ENCODE data around the gene GREB1. TPM values are rescaled to one million over a fixed set of nuclear protein-coding genes. Genes with fewer than 3 reads are reported as not detected.
A peak's percentile ranks its signal among the peaks of the same experiment; 100 is the strongest.

Gene GREB1
- total RNA-seq, 1 donor from 2014 or later: 82.5 TPM

DNA sequence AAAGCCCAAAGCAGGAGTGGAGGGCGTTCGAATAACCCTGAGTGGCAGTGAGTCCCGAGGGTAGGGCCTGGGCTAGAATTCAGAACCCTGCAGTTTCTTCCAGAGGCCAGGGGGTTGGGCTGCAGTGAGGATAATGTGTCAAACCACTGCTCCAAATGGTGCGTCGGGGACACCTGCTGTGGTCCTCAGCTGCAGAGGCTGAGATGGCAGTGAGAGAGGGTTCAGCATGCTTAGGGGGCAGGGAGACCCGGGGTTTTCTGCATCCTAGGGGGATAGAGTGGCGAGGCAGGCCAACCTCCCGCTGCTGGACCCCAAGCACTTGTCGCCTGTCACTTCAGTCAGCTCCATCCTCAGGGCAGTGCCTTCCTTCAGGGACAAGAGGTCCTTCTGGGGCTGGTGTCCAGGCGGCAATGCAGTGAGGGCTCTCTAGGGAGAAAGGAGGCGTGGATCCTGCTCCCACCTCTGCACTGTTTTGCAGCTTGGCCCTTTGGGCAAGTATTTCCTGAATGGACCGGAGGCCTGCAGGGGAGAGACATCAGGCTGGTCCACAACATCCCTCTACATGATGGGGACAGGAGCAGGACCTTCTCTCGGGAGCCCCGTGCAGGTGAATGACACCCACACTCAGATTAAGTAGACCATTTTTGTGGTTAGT lies 144.6 kb downstream of the GREB1 start:
- DNase-seq (ENCODE audit: low spot score, unreplicated experiment): no peak
- TF ChIP-seq, protein P1, sequence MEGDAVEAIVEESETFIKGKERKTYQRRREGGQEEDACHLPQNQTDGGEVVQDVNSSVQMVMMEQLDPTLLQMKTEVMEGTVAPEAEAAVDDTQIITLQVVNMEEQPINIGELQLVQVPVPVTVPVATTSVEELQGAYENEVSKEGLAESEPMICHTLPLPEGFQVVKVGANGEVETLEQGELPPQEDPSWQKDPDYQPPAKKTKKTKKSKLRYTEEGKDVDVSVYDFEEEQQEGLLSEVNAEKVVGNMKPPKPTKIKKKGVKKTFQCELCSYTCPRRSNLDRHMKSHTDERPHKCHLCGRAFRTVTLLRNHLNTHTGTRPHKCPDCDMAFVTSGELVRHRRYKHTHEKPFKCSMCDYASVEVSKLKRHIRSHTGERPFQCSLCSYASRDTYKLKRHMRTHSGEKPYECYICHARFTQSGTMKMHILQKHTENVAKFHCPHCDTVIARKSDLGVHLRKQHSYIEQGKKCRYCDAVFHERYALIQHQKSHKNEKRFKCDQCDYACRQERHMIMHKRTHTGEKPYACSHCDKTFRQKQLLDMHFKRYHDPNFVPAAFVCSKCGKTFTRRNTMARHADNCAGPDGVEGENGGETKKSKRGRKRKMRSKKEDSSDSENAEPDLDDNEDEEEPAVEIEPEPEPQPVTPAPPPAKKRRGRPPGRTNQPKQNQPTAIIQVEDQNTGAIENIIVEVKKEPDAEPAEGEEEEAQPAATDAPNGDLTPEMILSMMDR (IDR thresholded peaks at IDR 0.05; ENCODE audit: unreplicated experiment): no peak
- H3K4me3 Mint-ChIP-seq (ENCODE audit: low read depth): no peak overlapping the region
- peaks cover 8% of the 10 kb centered on the region for H3K4me1 Mint-ChIP-seq (ENCODE audit: low read depth)
- H3K27ac Mint-ChIP-seq: no peak overlapping the region
- H3K9me3 Mint-ChIP-seq (ENCODE audit: low read depth): no peaks in the 10 kb centered on the region
- no peaks in the 10 kb centered on the region for H3K36me3 Mint-ChIP-seq (ENCODE audit: insufficient read depth)
- peaks cover 54% of the 10 kb centered on the region for H3K27me3 Mint-ChIP-seq

DNA sequence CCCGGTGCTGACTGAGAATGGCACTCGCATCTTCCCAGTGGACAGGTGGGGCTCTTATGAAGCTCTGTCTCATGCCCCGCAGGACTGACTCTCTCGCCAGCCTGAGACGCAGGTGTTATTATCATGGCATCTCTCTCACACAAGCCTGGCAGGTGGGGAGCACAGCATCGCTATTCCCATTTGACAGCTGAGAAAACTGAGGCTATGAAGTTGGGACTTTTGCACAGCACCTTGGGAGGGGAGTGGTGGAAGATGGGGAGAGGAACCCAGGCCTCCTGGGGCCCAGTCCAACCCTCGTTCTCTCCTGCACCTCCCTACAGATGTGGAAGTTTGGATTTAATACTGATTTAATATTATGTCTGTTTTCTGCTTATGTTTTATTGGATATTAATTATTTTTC lies 145.2 kb downstream of the GREB1 start:
- Mint-ChIP-seq H3K9me3 (ENCODE audit: low read depth) (no peaks in the 10 kb centered on the region), H3K36me3 (ENCODE audit: insufficient read depth) (no peaks in the 10 kb centered on the region), H3K27ac (no peak overlapping the region), H3K27me3 (peaks cover 56% of the 10 kb centered on the region), H3K4me3 (ENCODE audit: low read depth) (no peak overlapping the region), H3K4me1 (ENCODE audit: low read depth) (peaks cover 8% of the 10 kb centered on the region)
- TF ChIP-seq, protein P1 (IDR thresholded peaks at IDR 0.05; ENCODE audit: unreplicated experiment): no peak
- no peak for DNase-seq (ENCODE audit: low spot score, unreplicated experiment)

DNA sequence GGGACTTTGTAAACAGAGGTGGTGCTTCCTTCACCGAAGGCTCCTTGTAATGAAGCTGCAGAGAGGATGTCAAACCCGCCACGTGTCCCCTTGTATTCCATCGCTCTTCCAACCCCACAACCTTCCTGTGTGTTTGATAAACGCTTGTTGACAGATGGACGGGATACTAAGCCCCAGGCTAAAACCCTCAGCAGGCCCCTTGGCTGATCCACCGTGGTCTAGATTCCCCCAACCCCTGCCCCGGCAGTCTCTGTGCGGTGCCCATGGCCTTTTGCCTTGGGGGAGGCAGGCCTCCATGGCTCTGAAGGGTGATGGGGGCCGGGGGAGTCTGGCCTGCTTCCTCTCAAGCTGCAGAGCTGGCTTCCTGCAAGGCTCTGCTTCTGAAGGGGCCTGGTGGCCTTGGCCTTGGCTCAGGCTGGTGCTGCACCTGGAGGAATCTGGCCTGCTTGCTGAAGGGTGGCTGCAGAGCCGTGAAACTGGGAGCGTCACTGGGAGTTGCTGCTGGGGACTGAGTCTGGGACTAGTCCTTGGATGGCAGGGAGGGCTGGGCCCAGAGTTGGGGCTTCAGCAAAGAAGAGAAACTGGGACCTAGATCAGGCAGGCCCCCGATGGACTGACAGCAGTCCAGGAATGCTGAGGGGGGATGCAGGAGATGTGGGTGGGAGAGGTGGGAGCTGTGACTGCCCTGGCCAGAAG lies 145.8 kb downstream of the GREB1 start:
- Mint-ChIP-seq H3K27me3 (peaks cover 54% of the 10 kb centered on the region), H3K9me3 (ENCODE audit: low read depth) (no peaks in the 10 kb centered on the region), H3K4me3 (ENCODE audit: low read depth) (no peak overlapping the region), H3K4me1 (ENCODE audit: low read depth) (peaks cover 8% of the 10 kb centered on the region), H3K36me3 (ENCODE audit: insufficient read depth) (no peaks in the 10 kb centered on the region), H3K27ac (no peak overlapping the region)
- TF ChIP-seq, protein P1 (IDR thresholded peaks at IDR 0.05; ENCODE audit: unreplicated experiment): no peak
- no peak for DNase-seq (ENCODE audit: low spot score, unreplicated experiment)

DNA sequence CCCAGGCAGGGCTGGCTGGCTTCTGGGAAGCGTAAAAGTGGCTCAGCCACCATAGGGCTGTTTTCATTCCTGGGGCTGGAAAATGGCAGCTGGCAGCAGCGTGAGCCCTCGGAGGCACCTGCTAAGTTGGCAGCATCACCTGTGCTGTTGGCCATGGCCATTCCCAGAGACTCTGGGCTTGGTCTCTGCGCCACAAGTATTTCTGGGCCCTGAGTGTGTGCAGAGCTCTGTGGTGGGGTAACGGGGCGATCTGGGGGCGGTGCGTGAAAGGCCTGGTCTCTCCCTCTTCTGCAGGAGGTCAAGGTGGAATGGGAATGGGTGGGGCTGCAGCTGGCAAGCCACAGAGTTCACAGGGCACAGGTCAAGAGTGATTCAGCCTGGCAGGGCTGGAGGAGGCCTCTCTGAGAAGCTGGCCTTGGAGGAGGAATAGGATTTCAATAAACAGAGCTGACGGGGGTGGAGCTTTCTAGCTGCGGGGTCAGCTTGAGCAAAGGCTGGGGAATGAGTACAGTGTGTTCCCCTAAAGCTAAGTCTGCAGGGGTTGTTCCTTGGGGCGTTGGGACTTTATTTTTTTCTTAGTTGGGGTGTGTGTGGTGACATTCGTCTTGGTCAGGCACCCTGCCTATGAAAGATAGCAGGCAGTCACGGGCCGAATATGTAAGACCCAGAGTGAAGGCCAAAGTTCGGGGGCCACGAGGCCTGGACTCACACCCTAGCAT lies 146.5 kb downstream of the GREB1 start:
- no peaks in the 10 kb centered on the region for H3K36me3 Mint-ChIP-seq (ENCODE audit: insufficient read depth)
- no peaks in the 10 kb centered on the region for H3K9me3 Mint-ChIP-seq (ENCODE audit: low read depth)
- no peak overlapping the region for H3K4me3 Mint-ChIP-seq (ENCODE audit: low read depth)
- TF ChIP-seq, protein P1 (IDR thresholded peaks at IDR 0.05; ENCODE audit: unreplicated experiment): no peak
- H3K4me1 Mint-ChIP-seq (ENCODE audit: low read depth): peaks cover 8% of the 10 kb centered on the region
- no peak for DNase-seq (ENCODE audit: low spot score, unreplicated experiment)
- peak overlapping the region; percentile 3 for H3K27ac Mint-ChIP-seq
- peaks cover 54% of the 10 kb centered on the region for H3K27me3 Mint-ChIP-seq

DNA sequence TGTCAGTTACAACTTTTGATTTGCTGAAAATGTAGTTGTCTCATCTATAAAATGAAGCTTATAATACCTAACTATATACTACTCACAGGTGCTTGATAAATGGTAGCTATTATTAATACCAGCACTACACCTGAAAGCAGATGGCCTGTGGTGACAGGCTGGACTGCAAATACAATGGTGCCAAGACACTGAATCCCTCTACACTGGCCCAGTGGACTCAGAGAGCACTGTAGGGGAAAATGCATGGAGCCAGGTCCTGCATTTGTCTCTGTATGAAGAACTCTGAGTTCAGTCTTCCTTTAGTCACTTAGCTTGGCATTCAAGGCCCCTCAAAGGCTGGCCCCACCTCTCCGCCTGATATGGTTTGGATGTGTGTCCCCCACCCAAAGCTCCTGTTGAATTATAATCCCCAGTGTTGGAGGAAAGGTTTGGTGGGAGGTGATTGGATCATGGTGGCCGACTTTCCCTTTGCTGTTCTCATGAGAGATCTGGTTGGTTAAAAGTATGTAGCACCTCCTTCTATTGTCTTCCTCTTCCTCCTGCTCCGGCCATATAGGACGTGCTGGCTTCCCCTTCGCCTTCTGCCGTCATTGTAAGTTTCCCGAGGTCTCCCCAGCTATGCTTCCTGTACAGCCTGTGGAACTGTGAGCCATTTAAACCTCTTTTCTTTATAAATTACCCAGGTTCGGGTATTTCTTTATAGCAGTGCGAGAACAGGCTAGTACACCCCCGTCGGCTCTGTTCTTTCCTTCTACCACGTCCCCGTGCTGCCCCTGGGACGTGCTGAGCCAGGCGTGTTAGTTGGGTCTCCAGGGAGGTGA lies 147.3 kb downstream of the GREB1 start:
- Mint-ChIP-seq H3K9me3 (ENCODE audit: low read depth) (no peaks in the 10 kb centered on the region), H3K36me3 (ENCODE audit: insufficient read depth) (no peaks in the 10 kb centered on the region), H3K27ac (peak overlapping the region; percentile 52), H3K4me1 (ENCODE audit: low read depth) (peaks cover 8% of the 10 kb centered on the region), H3K4me3 (ENCODE audit: low read depth) (no peak overlapping the region), H3K27me3 (peaks cover 57% of the 10 kb centered on the region)
- DNase-seq (ENCODE audit: low spot score, unreplicated experiment): no peak
- TF ChIP-seq, protein P1 (IDR thresholded peaks at IDR 0.05; ENCODE audit: unreplicated experiment): no peak

All from progenitor cell of endocrine pancreas (in vitro differentiated cells).